Osteoblast (primary cell): Measurements from ENCODE around the gene SGCD. TPM values are rescaled to one million over a fixed set of nuclear protein-coding genes. Genes with fewer than 3 reads are reported as not detected.

ENCODE experiments used
- DNase-seq: peaks from one replicate; pipeline ENCODE4 v3.0.0; 2011; ENCODE audit warnings: low spot score, mixed read lengths; ENCODE audit not compliant: insufficient read length; ENCODE audit errors: missing footprints
- H2AFZ ChIP-seq: 2 replicates; pipeline ENCODE4 v1.6.0; 2011; ENCODE audit warnings: mild to moderate bottlenecking, low read length
- H3K27ac ChIP-seq: 2 replicates; pipeline ENCODE4 v1.5.1; 2011; ENCODE audit warnings: mild to moderate bottlenecking, low read depth, low read length, moderate library complexity
- H3K27me3 ChIP-seq: 2 replicates; pipeline ENCODE4 v1.6.0; 2012; ENCODE audit warnings: mild to moderate bottlenecking, control low read depth, inconsistent platforms, low read length, moderate library complexity; ENCODE audit not compliant: insufficient read depth
- H3K36me3 ChIP-seq: 2 replicates; pipeline ENCODE4 v1.5.1; 2011; ENCODE audit warnings: mild to moderate bottlenecking, low read length, control low read depth, moderate library complexity; ENCODE audit not compliant: insufficient read depth
- H3K4me1 ChIP-seq: 2 replicates; pipeline ENCODE4 v1.5.1; 2011; ENCODE audit warnings: mild to moderate bottlenecking, low read length, control low read depth, moderate library complexity; ENCODE audit not compliant: insufficient read depth
- H3K4me2 ChIP-seq: 2 replicates; pipeline ENCODE4 v1.6.0; 2011; ENCODE audit warnings: mild to moderate bottlenecking, low read length; ENCODE audit not compliant: insufficient read depth
- H3K4me3 ChIP-seq: fragments of 200-600 bp; sonication (generic); 3 replicates; pipeline ENCODE4 v1.5.1; 2012; ENCODE audit warnings: mild to moderate bottlenecking, low read length, inconsistent platforms; ENCODE audit not compliant: insufficient read depth
- H3K79me2 ChIP-seq: 2 replicates; pipeline ENCODE4 v1.6.0; 2012; ENCODE audit warnings: mild to moderate bottlenecking, low read length, control low read depth, inconsistent platforms; ENCODE audit not compliant: insufficient read depth
- H3K9me3 ChIP-seq: 2 replicates; pipeline ENCODE4 v1.5.1; 2011; ENCODE audit warnings: low read depth, low read length, control low read depth
- H4K20me1 ChIP-seq: 2 replicates; pipeline ENCODE4 v1.6.0; 2012; ENCODE audit warnings: mild to moderate bottlenecking, low read length, control low read depth; ENCODE audit not compliant: insufficient read depth
- total RNA-seq: library from RNA; depleted of rRNA; stranded (reverse); fragments of >200 nt; gene quantifications from 2 replicates; pipeline ENCODE4 v1.2.3, GENCODE V29; 2012
- TF ChIP-seq, protein P1 (sequence below): IDR thresholded peaks from 2 replicates; pipeline ENCODE4 v1.5.1; 2011; ENCODE audit warnings: mild to moderate bottlenecking, low read depth, low read length, moderate library complexity; ENCODE audit errors: extremely low read depth

Gene SGCD
- total RNA-seq, 1 donor, result 27.1 TPM

DNA sequence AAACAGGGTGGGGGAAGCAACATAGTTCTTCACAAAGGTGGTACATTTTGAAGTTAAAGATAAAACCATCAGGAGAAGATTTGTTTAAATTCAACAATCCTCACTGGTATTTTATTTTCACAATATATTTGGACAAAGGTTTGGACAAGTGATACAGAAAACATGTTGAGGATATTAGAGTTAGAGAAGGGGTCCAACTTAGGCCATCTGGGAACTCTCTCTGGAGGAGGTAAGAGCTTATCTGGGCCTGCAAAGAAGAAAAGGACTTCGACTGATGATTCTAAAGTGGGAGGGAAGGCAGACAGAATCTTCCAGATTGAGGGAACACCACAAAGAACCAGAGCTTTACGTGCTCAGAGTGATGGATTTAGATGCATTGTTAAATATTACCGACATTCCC, 58.5 kb downstream of the SGCD start:
- peaks cover 9% of the 10 kb centered on the region for H3K4me1 ChIP-seq
- no peaks in the 10 kb centered on the region for H3K79me2 ChIP-seq
- H3K27ac ChIP-seq, result no peak overlapping the region
- no peak overlapping the region for H2AFZ ChIP-seq
- TF ChIP-seq, protein P1, sequence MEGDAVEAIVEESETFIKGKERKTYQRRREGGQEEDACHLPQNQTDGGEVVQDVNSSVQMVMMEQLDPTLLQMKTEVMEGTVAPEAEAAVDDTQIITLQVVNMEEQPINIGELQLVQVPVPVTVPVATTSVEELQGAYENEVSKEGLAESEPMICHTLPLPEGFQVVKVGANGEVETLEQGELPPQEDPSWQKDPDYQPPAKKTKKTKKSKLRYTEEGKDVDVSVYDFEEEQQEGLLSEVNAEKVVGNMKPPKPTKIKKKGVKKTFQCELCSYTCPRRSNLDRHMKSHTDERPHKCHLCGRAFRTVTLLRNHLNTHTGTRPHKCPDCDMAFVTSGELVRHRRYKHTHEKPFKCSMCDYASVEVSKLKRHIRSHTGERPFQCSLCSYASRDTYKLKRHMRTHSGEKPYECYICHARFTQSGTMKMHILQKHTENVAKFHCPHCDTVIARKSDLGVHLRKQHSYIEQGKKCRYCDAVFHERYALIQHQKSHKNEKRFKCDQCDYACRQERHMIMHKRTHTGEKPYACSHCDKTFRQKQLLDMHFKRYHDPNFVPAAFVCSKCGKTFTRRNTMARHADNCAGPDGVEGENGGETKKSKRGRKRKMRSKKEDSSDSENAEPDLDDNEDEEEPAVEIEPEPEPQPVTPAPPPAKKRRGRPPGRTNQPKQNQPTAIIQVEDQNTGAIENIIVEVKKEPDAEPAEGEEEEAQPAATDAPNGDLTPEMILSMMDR, result no peak
- no peak for DNase-seq
- H3K4me3 ChIP-seq, result no peak overlapping the region
- H3K9me3 ChIP-seq, result no peaks in the 10 kb centered on the region
- H3K27me3 ChIP-seq, result no peaks in the 10 kb centered on the region
- H3K36me3 ChIP-seq, result no peaks in the 10 kb centered on the region
- no peaks in the 10 kb centered on the region for H4K20me1 ChIP-seq
- no peak overlapping the region for H3K4me2 ChIP-seq

DNA sequence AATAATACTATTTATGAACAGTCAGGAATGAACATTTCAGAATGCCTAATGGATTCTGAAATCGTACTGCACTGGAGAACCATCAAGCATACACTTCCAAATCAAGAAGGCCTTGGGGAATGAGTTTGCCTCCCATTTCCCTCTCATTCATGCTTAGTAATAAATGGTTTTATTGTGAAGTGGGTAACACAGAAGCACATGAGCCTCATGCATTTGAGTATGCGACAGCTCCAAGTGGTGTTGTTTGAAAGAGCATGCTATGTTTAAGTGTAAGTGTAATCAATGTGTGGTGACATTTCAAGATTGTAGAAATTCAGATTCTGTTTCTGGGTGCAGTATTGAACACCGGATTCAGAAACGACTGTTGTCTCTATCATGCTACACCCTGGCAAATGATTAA, 60.0 kb downstream of the SGCD start:
- Histone ChIP-seq H3K9me3 (no peaks in the 10 kb centered on the region), H3K4me2 (no peak overlapping the region), H3K36me3 (no peaks in the 10 kb centered on the region), H2AFZ (no peak overlapping the region), H4K20me1 (no peaks in the 10 kb centered on the region), H3K4me1 (peaks cover 6% of the 10 kb centered on the region), H3K79me2 (no peaks in the 10 kb centered on the region), H3K27ac (no peak overlapping the region), H3K4me3 (no peak overlapping the region), H3K27me3 (no peaks in the 10 kb centered on the region)
- DNase-seq, result no peak
- TF ChIP-seq, protein P1, result no peak

DNA sequence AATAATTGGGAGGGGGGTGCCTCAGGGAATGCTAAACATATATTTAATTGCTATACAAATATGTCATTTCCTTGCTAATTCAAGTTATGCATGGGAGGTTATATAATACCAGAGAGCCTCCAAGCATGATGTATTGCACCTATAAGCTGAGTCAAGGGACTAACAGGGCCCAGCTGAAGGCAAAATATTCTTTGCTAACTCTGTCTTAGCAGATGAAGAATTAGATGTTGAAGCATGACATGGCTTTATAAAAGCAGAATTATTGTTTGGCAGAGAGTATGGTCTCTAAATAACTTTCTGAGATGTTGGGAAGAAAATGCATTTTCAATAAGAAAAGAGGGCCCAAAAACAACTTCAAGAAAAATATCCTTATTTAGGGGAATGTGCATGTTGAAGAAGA, 60.4 kb downstream of the SGCD start:
- no peak overlapping the region for H2AFZ ChIP-seq
- DNase-seq, result no peak

DNA sequence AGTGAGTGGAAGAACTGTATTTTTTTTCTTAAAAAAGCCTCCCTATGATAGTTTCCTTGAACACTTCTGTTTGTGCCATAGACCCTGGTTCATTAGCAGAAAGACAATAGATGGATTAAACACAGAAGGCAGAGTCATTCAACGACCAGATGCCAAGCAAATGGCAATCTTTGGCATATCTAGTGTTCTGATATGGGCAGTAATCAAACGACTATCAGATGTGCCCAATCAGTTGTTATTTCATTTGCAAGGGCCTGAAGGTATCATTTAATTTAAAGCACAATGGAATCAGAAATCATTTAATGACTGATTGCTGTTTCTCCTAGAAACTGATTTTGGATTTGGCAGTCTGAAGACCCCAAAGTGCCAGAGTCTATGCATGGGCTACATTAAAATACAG, 61.3 kb downstream of the SGCD start:
- TF ChIP-seq, protein P1, result no peak
- no peaks in the 10 kb centered on the region for H3K79me2 ChIP-seq
- H4K20me1 ChIP-seq, result no peaks in the 10 kb centered on the region
- no peaks in the 10 kb centered on the region for H3K36me3 ChIP-seq
- no peak overlapping the region for H3K4me3 ChIP-seq
- no peak overlapping the region for H3K4me2 ChIP-seq
- H3K27me3 ChIP-seq, result no peaks in the 10 kb centered on the region
- DNase-seq, result no peak
- no peaks in the 10 kb centered on the region for H3K9me3 ChIP-seq
- peaks cover 6% of the 10 kb centered on the region for H3K4me1 ChIP-seq
- H2AFZ ChIP-seq, result no peak overlapping the region
- no peak overlapping the region for H3K27ac ChIP-seq

More for the DNA sequence above, 60.4 kb downstream of the SGCD start:
- TF ChIP-seq, protein P1, result no peak
- H4K20me1 ChIP-seq, result no peaks in the 10 kb centered on the region
- H3K27me3 ChIP-seq, result no peaks in the 10 kb centered on the region
- H3K27ac ChIP-seq, result no peak overlapping the region
- H3K9me3 ChIP-seq, result no peaks in the 10 kb centered on the region
- peaks cover 6% of the 10 kb centered on the region for H3K4me1 ChIP-seq
- no peaks in the 10 kb centered on the region for H3K36me3 ChIP-seq
- H3K4me2 ChIP-seq, result no peak overlapping the region
- H3K79me2 ChIP-seq, result no peaks in the 10 kb centered on the region
- H3K4me3 ChIP-seq, result no peak overlapping the region
